Measurements from ENCODE around the gene REC114.

REC114 gene

DNA sequence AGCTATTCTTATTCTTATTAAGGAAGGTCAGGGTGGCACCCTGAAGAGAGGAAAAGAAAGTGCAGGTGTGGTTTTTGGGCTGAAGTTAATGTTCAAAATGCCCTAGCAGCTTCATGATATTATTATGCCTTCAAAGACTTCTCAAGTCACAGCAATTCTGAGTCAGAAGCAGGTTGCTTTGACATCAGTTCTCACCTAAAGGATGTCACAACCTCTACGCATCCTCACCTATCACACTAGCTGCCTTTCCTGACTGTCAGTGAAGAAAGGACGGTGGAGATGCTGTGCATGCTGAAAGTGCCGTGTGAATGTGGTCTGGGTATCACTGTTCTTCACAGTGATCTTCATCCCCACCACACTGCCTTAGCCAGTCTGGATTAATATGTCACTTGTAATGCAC lies 140.6 kb downstream of the REC114 start:
- no peak for DNase-seq

DNA sequence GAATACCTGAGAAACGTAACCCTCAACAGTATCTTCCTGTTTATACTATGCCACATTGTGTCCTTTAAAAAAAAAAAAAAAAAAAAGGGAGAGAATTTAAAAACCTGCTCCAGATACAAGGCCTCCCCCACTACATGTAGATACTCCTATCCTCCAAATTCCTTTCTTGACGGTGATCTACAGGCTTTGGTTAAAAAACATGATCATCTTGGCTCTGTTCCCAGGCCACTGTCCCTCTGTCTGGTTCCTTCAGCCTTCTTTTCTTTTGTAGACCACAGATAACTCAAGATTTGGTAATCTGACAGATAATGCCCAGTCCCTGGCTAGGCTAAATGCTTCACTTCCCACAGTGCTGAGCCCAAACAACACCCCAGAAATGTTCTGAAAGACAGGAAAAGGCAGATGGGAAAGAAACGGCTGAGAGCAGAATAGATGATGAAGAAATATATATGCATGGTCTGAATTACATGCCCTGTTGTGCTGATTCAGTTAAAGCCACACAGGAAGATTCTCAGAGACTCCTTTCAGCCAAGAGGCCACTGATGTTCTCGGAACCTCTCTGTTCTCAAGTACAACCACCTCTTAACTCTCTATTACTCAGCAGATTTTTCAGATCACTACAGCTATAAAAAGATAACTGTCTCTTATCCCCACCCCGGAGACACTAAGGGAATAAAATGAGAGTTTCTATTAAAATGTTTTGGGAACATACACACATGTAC lies 141.9 kb downstream of the REC114 start:
- DNase-seq, result no peak

DNA sequence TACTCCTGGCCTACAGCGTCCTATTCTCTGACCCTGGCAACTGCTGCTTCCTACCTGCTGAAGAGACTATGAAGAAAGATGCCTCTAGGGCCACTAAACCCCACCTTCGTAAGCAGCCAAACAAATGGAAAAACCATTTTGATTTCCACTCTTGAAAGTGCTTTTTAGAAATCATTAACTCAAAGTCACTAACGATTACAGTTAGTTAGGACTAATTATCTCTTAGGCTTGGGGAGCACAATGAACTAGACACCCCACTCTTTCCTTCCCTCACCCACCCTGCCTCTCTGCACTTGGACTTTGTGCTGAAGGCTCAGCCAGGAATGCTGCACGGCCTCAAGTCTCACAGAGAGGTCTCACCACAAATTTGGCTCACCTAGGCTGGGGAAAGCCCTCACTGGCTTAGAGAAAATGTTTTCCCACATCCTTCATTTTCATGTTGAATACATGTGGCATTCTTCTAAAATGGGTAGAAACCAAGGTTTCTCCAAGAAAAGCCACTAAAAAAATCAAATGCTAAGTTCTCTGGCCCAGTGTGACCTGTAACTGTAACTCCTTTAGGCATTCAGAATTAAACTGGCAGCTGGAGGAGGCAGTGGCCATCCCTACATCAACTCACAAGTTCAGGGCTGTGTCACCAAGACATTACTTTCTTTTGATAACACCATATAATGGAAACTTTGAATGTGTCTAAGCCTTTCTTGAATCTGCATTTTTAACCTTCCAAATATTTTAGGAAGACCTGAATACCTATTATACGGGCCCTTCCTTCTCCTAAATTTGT lies 143.1 kb downstream of the REC114 start:
- no peak for DNase-seq

DNA sequence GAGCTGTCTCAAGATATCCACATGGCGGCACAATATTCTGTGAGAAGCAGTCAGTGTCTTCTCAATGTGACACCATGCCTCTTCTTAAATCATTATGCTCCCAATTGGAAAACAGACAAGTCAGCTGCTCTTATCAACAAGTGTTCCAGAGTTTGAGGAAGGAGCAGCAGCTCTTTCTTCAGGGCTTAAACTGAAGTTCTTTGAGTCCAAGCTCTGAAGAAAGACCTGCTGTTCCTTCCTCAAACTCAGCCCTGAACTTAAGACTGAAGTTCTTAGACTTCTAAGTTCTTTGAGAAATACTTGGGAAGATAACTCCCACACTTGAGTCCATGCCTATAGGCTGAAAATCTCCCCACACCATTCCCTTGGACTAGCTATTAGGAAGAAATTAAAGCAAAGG lies 146.8 kb downstream of the REC114 start:
- no peak for DNase-seq

DNA sequence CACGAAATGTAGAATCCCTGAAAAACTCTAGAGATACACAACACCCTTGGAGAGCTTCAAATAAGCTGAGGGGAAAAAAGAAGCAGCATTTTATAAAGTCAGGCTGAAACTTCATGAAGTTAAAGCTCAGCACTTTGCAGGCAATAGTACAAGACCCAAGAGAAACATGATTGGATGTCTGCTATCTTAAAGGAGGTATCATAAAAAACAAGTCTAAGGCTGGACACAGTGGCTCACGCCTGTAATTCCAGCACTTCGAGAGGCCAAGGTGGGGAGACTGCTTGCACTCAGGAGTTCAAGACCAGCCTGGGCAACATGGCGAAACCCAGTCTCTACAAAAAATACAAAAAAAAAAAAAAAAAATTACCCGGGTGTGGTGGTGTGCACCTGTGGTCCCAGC lies 147.3 kb downstream of the REC114 start:
- DNase-seq, result no peak

DNA sequence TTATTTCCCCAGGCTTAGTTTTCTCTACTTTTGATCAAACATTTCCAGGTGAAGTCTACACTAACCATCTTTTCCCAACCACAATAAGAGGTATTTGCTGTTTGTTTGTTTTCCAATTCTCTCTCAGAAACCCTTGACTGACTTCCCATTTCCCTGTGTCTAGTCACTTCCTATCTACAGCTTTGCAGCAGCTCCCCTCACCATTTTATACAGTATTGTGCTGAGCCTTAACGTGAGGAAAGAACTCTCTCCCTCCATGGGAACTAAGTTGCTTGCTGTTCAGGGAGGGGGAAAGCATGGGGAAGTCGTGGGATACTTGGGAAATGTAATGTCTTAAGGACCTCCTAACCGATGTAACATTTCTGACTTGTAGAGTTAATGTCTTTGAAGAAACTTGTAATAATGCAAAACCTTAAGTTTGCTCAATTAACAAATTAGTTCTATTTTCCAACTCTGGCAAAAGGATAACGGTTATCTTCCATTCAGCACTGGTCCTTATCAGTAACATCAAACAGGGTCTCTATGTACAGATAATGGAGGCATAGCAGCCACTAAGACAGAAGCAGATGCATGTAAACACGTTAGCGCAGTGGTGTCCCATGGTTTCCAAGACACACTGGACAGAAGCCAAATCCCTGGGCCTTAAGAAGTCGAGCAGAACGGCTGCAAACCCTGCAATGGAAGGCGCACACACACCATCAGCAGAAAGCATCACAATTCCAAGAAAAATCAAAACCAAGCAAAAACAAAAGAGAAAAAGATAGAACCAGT lies 150.5 kb downstream of the REC114 start:
- peak; percentile 67 for DNase-seq

DNA sequence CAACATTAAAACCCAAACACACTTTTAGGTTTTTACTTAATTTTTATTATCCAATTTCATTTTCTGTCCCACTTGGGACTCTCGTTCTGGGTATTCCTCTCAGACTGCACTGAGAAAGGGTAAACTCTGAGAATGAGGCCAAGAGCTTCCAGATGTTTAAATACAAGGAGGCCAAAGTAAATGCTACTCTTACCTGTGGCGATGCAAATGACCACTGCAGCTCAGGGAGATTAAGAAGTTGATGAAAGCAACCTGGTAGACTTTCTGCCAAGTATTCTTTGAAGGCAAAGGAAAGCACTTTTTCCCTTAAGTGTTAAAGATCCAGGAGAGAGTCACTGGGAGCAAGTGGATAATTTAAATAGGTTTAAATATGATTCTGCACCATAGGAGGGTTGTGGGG lies 151.1 kb downstream of the REC114 start:
- peak; percentile 33 for DNase-seq

DNA sequence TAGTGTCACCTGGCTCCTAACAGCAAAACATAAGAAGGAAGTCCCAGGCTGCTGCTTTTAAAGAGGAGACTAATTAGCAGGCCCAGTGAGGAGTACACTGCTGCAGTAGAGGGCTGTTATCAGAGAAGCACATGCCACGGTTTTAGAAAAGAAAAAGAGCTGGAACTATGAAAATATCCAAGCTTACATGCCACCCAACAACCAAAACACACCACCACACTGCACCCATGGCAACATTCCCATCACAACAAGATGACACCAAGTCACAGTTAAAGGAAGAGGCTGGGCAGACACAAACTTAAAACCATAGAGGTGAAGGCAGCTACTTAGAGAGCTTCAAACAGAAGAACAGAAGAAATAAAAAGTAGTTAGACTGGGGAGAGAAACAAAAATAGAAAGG lies 153.2 kb downstream of the REC114 start:
- no peak for DNase-seq

DNA sequence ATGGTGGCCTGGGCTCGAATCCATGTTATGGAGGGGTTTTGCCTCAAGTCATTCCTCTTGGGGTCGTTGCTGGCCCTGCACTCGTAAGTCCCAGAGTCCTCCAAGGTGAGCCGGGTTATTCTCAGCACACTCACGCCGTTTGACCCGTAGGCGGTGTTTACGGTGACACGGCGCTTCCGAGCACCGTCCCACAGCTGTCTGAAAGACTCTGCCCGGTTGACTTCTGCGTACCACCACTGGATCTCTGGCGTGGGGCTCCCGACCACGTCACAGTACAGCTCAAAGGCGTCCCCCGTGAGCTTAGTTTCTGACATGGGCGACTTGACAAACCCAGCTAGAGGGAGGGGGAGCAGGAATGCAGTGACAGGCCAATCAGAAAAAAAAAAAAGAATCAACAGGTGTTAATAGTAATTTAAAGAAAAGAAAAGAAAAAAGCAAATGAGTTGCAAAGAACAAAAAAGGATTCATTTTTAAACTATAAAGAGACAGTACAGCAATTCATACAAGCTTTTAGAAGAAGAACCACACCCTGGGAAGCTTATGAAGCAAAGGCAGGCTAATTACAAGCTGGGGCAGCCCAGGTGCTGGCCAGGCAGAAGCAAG lies 154.2 kb downstream of the REC114 start:
- DNase-seq, result no peak

DNA sequence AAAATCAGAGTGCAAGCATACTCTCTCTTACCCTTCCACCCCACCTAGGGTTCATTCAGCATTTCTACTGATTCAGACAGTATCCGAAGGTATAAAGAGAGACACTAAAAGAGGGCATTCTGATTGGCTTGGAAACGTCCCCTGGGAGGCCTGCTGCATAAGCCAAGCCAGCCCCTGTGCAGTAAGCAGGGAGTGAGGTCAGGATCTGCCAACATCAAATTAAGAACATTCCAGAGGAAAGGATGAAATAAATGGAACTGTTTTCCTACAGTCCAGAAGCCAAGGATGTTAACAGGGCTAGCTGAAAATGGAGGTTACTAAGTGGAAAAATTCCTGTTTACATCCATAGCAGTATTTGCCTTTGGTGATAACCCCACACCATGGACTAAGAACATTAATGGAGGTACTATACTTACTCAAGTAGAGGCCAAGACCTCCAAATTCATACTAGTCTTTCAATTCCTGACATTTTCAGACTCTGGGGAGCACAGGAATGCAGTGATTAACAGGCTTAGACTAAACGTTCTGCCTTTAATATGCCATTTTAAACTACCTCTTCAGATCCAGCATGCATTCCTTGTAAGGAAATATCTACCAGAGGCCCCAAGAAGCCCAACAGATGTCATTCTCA lies 155.7 kb downstream of the REC114 start:
- no peak for DNase-seq

DNA sequence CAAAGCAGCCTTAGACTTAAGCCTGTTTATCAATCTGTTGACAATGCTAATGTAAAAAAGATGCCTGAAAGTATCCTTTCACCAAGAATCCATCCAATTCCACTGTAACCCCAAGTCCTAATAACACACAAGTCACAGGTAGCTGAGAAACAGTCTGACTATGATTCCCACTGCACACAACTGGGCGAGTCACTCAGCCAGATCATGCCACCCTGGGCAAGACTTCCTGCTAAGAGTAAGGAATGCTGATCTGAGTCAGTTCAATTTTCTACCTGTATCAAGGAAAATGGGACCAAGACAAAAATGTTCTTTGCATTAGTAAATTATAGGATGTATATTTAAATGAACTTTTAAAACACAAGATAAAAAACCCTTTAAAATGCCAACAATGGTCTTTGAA lies 157.0 kb downstream of the REC114 start:
- no peak for DNase-seq

DNA sequence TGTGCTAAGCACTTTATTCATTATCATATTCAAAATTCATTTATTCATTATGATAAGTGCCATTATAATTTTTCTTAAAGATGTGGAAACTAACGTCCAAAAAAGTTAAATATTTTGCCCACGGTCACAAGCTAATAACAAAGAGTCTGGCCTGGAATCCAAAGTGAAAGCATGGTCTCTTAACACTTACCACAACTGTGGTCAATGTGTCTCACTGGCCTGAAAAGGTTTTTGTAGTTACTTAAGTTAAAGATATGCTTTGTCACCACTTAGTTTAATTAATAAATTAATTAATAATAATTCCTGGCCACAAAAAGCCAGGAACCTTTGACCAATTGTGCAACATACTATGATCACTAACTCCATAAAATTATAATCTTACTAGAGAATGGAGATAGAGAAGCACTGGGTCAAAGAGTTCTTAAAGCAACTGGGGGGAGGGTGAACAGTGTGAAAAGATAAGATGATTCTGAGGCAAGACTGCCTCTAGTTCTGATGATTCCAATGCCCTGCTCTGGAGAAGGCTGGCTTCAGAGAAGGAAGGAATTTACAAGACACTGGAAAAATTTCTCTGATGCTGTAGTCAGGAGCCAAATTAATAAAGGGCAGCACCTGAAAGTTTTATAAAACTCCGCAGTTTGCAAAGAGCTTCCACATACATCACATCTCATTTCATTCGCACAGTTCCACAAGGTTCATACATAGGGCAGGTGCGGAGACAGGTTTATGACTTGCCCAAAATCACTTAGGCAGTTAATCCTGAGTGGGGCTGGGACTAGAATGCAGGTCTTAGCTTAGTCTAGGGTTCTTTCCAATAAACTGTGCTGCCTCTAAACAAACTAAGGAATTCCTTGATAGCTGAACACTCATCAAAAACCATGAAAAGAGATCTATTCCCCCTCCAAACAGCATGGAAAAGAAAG lies 157.7 kb downstream of the REC114 start:
- no peak for DNase-seq

DNA sequence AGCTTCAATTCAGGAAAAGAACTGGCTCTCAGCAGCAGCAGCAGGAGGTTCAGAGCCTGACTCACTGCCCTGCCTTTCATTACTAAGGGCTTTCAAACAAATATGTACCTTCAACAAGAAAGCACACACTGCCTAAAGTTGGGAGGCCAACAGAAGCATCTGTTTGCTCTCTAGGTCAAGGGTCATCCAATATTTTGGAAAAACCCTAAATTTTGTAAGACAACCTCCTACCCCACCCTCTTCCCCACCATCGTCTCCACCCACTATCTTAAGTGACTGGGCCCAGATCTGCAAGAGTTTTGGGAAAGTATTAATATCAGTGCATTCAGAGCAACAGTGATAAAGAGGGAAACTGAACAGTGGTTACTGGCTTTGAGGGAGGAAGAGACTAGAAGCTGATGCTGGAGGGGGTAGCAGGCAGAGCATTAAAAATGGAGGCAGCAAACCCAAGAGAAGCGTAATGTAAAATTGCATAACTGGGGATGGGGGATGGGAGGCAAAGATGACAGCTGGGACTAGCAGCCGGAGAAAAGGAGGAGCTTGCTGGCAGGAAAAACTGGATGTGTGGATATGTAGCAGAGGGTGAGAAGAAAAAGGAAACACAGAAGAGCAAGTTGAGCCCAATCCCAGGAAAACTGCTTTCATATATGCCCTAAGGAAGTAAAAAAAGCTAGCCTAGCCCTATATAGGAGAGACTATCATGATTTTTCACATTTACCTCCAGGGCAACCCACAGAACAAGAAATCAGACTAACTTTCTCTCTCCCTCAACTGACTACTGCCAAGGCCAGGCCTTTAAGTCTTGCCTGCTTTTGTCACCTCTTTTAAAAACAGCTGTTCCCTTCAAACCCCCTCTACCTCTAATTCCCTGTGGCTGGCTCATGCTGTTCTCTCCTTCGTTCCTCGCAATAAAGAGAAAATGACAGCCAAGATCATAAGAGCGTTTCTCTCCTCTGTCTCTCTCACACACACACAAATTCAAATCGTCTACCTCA lies 158.8 kb downstream of the REC114 start:
- DNase-seq, result no peak

DNA sequence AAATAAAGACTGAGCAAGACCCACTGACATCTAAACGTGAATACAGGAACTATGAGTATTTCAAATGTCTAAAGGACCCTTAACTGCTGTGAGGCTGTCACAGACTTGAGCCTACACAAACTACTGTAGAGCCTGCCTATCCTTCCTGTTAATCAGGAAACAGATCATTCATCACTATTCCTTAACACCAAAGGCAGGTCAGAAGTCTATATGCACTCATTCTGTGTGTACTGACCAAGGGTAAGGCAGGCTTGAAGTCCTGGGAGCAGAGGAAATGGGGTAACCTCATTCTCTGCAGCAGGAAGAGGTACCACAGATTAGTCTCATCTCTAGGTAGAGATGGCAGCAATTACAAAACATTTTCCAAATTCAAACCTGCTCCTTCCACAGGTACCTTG lies 159.5 kb downstream of the REC114 start:
- DNase-seq, result no peak

DNA sequence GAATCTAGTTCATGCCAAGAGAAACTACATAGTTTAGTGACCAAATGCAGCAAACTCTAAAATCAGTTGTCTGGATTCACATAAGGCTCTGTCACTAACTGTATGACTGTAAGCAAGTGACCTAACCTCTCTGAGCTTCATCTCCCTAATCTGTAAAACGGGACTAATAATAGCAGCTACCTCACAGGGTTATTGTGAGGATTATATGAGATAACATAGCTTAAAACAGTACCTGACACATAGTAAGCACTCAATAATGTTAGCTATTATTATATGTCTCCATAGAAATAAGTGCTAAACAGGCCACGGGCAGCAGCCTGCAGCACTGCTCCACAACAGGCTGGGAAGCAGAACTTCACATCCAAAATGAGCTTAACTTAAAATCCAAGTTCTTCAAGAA lies 160.0 kb downstream of the REC114 start:
- no peak for DNase-seq

DNA sequence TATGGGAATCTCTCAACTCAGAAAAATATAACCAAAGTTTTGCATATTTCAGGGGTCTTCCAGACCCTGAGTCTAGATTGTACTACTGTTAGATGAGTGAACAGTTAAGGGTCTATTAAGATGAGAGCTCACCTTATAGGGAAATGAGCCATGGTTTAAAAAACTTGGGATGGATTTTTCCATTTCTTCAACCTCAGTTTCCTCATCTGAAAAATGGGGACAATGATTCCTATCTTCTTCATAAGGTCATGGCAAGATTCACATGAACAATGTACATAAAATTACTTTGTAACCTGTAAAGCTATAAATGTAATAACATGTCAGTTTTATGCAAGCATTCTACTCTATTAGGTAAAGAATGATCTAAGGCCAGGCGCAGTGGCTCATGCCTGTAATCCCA lies 161.5 kb downstream of the REC114 start:
- DNase-seq, result no peak

DNA sequence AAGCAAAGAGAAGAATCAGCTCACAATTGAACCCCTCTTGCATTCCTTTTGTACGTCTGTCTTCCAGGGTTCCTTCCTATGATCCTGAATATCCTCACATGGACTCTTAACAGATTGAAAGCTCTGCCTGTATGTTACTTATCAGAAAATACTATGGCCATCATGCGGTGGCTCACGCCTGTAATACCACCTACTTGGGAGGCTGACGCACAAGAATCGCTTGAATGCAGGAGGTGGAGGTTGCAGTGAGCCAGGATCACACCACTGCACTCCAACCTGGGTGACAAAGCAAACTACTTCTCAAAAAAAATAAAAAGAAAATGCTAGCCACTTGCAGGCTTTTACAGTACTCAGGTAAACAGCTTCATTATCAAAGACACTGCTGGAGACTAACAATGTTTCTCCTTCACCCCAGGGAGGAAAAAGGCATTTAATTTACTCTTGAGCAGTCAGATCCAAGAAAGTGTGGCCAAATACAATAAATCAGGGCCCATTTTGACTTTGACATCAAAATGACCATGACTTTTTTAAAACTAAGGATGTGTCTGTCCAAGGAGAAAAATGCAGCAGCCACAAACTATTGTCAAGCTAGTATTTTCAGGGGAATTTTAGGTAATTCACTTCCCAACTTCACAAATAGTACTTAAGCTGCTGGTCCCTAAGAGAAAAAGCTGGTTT lies 162.9 kb downstream of the REC114 start:
- peak; percentile 22 for DNase-seq

DNA sequence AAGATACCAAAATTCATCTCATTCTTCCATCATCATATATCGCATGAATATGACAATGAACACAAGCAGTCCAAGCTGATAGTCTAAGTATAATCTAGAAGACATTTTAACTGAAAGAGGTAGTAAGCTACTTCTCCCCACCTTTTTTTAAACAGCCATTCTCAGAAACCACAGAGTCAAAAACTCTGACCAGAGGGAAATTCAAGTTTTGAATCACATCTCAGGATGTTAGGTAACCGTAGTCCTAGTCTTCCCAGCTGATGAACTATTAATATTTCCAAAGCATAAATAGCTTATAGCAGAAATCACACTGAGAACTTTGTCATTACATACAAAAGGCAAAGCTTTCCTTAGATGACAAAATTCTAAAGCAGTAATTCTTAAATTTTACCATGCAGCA lies 164.4 kb downstream of the REC114 start:
- DNase-seq, result no peak

DNA sequence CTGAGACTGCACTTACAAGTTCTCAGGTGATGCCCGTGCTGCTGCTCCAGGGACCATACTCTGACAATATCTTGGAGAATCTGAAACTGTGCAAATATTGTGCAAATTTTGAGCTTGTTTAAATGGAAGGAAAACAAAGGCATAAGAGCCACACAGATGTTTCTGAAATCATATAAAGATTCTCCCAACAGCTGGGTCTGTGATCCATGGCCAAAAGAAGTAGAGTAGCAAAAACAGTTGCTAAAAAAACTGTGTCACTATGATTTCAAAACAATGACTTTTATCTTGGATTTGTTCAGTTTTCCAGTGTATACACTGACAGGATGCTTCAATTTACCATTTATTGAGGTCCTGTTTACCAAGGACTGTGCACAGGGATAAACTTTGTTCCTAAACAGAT lies 164.9 kb downstream of the REC114 start:
- DNase-seq, result no peak

DNA sequence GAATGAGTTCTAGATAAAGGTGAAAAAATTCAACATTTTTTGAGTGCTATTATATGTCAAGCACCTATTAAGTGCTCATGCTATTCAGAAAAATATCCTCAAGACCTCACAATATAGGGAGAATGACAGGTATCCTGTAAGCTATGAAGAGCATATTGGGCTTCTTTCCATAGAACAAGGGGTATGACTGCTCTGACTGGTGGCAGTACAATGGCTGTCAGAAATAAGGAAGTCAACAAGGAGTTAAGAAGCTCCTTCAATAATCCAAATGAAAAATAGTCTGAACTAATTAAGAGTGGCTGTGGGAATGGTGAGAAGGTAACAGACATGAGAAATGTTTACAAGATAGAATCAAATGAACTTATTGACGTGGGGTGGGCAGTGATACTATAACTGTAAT lies 165.5 kb downstream of the REC114 start:
- DNase-seq, result no peak

Data from DMS79 treated with DMSO at 0.1 percent for 48 hours (cell line).